GM23338 (cell line): ENCODE measurements around the gene GSPT2. TPM values are rescaled to one million over a fixed set of nuclear protein-coding genes. Genes with fewer than 3 reads are reported as not detected.

Source experiments
- ATAC-seq: fragments of 200-7000 bp; cut with Tn5 transposase; 3 replicates; pipeline ENCODE4 v1.9.1; 2020
- DNase-seq: peaks from one replicate; pipeline ENCODE4 v3.0.0-alpha.2; 2015; ENCODE audit warnings: low spot score
- H2AFZ ChIP-seq: fragments of 200-600 bp; sonication (generic); 2 replicates; pipeline ENCODE4 v1.8.0; 2016; ENCODE audit warnings: antibody characterized with exemption, mild to moderate bottlenecking, moderate library complexity
- H3F3A ChIP-seq: fragments of 200-600 bp; sonication (generic); replicated peaks from 2 replicates; pipeline ENCODE4 v1.8.0; 2017; ENCODE audit warnings: antibody characterized with exemption, mixed run types, low read depth
- H3K27ac ChIP-seq: fragments of 200-600 bp; sonication (generic); 2 replicates; pipeline ENCODE4 v1.6.1; 2016; ENCODE audit warnings: low read depth
- H3K27me3 ChIP-seq: fragments of 200-600 bp; sonication (generic); 2 replicates; pipeline ENCODE4 v1.8.0; 2016; ENCODE audit warnings: mild to moderate bottlenecking, mixed run types, moderate library complexity; ENCODE audit not compliant: insufficient read depth
- H3K36me3 ChIP-seq: fragments of 200-600 bp; sonication (generic); 2 replicates; pipeline ENCODE4 v1.8.0; 2016; ENCODE audit warnings: mild to moderate bottlenecking; ENCODE audit not compliant: insufficient read depth
- H3K4me1 ChIP-seq: fragments of 200-600 bp; sonication (generic); 2 replicates; pipeline ENCODE4 v1.8.0; 2016; ENCODE audit warnings: mild to moderate bottlenecking, moderate library complexity; ENCODE audit not compliant: insufficient read depth
- H3K4me2 ChIP-seq: fragments of 200-600 bp; sonication (generic); 2 replicates; pipeline ENCODE4 v1.7.1; 2017; ENCODE audit warnings: mixed run types
- H3K4me3 ChIP-seq: fragments of 200-600 bp; sonication (generic); 2 replicates; pipeline ENCODE4 v1.6.1; 2016; ENCODE audit warnings: mixed run types
- H3K79me2 ChIP-seq: fragments of 200-600 bp; sonication (generic); replicated peaks from 2 replicates; pipeline ENCODE4 v1.8.0; 2017; ENCODE audit warnings: mild to moderate bottlenecking; ENCODE audit not compliant: insufficient read depth
- H3K9me2 ChIP-seq: fragments of 200-600 bp; sonication (generic); 2 replicates; pipeline ENCODE4 v1.8.0; 2017; ENCODE audit not compliant: insufficient read depth
- H4K20me1 ChIP-seq: fragments of 200-600 bp; sonication (generic); replicated peaks from 2 replicates; pipeline ENCODE4 v1.8.0; 2017; ENCODE audit warnings: mild to moderate bottlenecking; ENCODE audit not compliant: insufficient read depth
- H3K27ac Mint-ChIP-seq: 2 replicates; pipeline ENCODE4 v1.8.0; 2020; ENCODE audit warnings: inconsistent platforms, mild to moderate bottlenecking, moderate library complexity, mixed read lengths
- H3K27me3 Mint-ChIP-seq: 3 replicates; pipeline ENCODE4 v1.8.0; 2022; ENCODE audit warnings: low read depth, mild to moderate bottlenecking, moderate library complexity, mixed read lengths, inconsistent platforms; ENCODE audit not compliant: insufficient read depth, poor library complexity
- H3K36me3 Mint-ChIP-seq: 3 replicates; pipeline ENCODE4 v1.8.0; 2021; ENCODE audit warnings: low read depth, mild to moderate bottlenecking, inconsistent platforms, moderate library complexity, mixed read lengths
- H3K4me1 Mint-ChIP-seq: 3 replicates; pipeline ENCODE4 v1.8.0; 2020; ENCODE audit warnings: mild to moderate bottlenecking, inconsistent platforms, mixed read lengths
- H3K4me3 Mint-ChIP-seq: 3 replicates; pipeline ENCODE4 v1.8.0; 2021; ENCODE audit warnings: moderate library complexity, mild to moderate bottlenecking, inconsistent platforms, mixed read lengths
- H3K9me3 Mint-ChIP-seq: 3 replicates; pipeline ENCODE4 v1.8.0; 2020; ENCODE audit warnings: moderate library complexity, mild to moderate bottlenecking, inconsistent platforms, mixed read lengths
- CREB1 ChIP-seq: fragments of 250-450 bp; sonication (Bioruptor Pico); IDR thresholded peaks from 2 replicates; pipeline ENCODE4 v1.5.0; 2020; ENCODE audit warnings: low read depth, mild to moderate bottlenecking, moderate library complexity
- CTCF ChIP-seq, 2 experiments: fragments of 200-600 bp in 1 of 2; sonication (generic) in 1 of 2; conservative IDR thresholded peaks; 2 replicates each; pipeline versions ENCODE4 v1.5.1 to v1.6.1; 2016 to 2017; ENCODE audit warnings: antibody characterized with exemption in 2 of 2, low read depth in 2 of 2, mild to moderate bottlenecking in 2 of 2, moderate library complexity in 1 of 2
- ETS1 ChIP-seq: IDR thresholded peaks from 2 replicates; pipeline ENCODE4 v1.6.1; 2016; ENCODE audit warnings: antibody characterized with exemption
- EZH2 ChIP-seq: fragments of 200-600 bp; sonication (generic); IDR thresholded peaks from one replicate; pipeline ENCODE4 v1.8.0; 2017; ENCODE audit warnings: antibody characterized with exemption, mild to moderate bottlenecking, low read depth; ENCODE audit not compliant: unreplicated experiment
- JUNB ChIP-seq: IDR thresholded peaks from one replicate; pipeline ENCODE4 v1.6.1; 2016; ENCODE audit warnings: antibody characterized with exemption; ENCODE audit not compliant: unreplicated experiment
- REST ChIP-seq: IDR thresholded peaks from one replicate; pipeline ENCODE4 v1.6.1; 2018; ENCODE audit warnings: antibody characterized with exemption; ENCODE audit not compliant: unreplicated experiment
- STAT1 ChIP-seq: IDR thresholded peaks from one replicate; pipeline ENCODE4 v1.6.1; 2016; ENCODE audit warnings: antibody characterized with exemption; ENCODE audit not compliant: unreplicated experiment
- ZNF114 ChIP-seq: fragments of 250-450 bp; sonication (Bioruptor Pico); IDR thresholded peaks from 2 replicates; pipeline ENCODE4 v1.5.0; 2020; ENCODE audit warnings: mild to moderate bottlenecking, moderate library complexity
- ZNF462 ChIP-seq: fragments of 250-450 bp; sonication (Bioruptor Pico); IDR thresholded peaks from 2 replicates; pipeline ENCODE4 v1.5.0; 2020; ENCODE audit warnings: mild to moderate bottlenecking, moderate library complexity
- polyA plus RNA-seq: library from polyadenylated mRNA; unstranded; fragments of >200 nt; fragmentation: Nextera tagmentation; extraction: Ambion mirVana; gene quantifications from 2 replicates; pipeline ENCODE4 v1.2.1, GENCODE V29; 2016
- total RNA-seq: library from RNA; depleted of rRNA; stranded (reverse); fragments of >200 nt; shearing (Covaris generic); gene quantifications from 2 replicates; pipeline ENCODE4 v1.2.3, GENCODE V29; 2014

GSPT2 gene
- total and polyA plus RNA-seq, 2 experiments from 2014 or later: 19.5 to 26.2 TPM

GRCh38 chrX:51747671-51748070 lies 4.4 kb downstream of the GSPT2 start:
- Histone ChIP-seq H4K20me1 (0 out of 2 replicates have a peak, but pooled peaks cover 5% of the 10 kb centered on the region), H2AFZ (no peak overlapping the region), H3K4me2 (no peak overlapping the region), H3K79me2 (peaks cover 26% of the 10 kb centered on the region), H3K27ac (no peak overlapping the region), H3F3A (no peaks in the 10 kb centered on the region), H3K4me1 (peaks cover 7% of the 10 kb centered on the region; the same call in 1 of the 2 replicates), H3K27me3 (no peaks in the 10 kb centered on the region), H3K36me3 (no peaks in the 10 kb centered on the region; the same call in 1 of the 2 replicates), H3K4me3 (no peak overlapping the region), H3K9me2 (no peaks in the 10 kb centered on the region)
- ATAC-seq: no peak
- Mint-ChIP-seq H3K4me1 (peaks cover 9% of the 10 kb centered on the region), H3K9me3 (no peaks in the 10 kb centered on the region; the same call in 2 of the 3 replicates), H3K4me3 (no peak overlapping the region), H3K27ac (no peak overlapping the region), H3K36me3 (peaks cover 26% of the 10 kb centered on the region), H3K27me3 (no peaks in the 10 kb centered on the region)
- DNase-seq: no peak
- no peak for TF ChIP-seq ZNF462 (CRISPR knock-in tag)
- TF ChIP-seq JUNB: no peak
- TF ChIP-seq ZNF114 (CRISPR knock-in tag): no peak
- no peak for TF ChIP-seq CREB1
- no peak for TF ChIP-seq EZH2
- no peak for TF ChIP-seq ETS1
- TF ChIP-seq REST: no peak
- no peak for TF ChIP-seq STAT1
- TF ChIP-seq CTCF (conservative IDR thresholded peaks at IDR 0.05; ENCODE audit: low read depth in 2 of 2): no peak
